OCI-LY3 (cell line): ENCODE results near the gene MARCHF3.

Experiments used
- CTCF ChIP-seq: fragments of 200-600, 300-600 bp; sonication (generic); IDR thresholded peaks from 2 replicates; pipeline ENCODE4 v1.5.1; 2014; ENCODE audit warnings: antibody characterized with exemption, low read length, low read depth
- EZH2phosphoT487 ChIP-seq: fragments of 200-600 bp; shearing (Covaris generic); IDR thresholded peaks from 2 replicates; pipeline ENCODE4 v1.6.1; 2018; ENCODE audit warnings: antibody characterized with exemption, mixed run types, low read depth

- TF ChIP-seq CTCF (no peak), EZH2phosphoT487 (no peak)
Measured at GRCh38 chr5:126846344-126846743, 184.0 kb downstream of the MARCHF3 start.
